ENCODE measurements around the gene VEZT. TPM values are rescaled to one million over a fixed set of nuclear protein-coding genes. Genes with fewer than 3 reads are reported as not detected.
"Not testable (repeated sequence)": the region's sequence is repeated elsewhere in the genome, so short reads cannot be mapped to it uniquely, and the experiment has no call there.

Gene VEZT
- total RNA-seq, 3 donors from 2014 or later: 41.7 to 43.4 (median 41.8) TPM

- DNase-seq: no peak
- Mint-ChIP-seq H3K4me3 (no peak overlapping the region), H3K27me3 (ENCODE audit: low read depth) (no peaks in the 10 kb centered on the region), H3K36me3 (ENCODE audit: insufficient read depth) (peaks cover 43% of the 10 kb centered on the region), H3K4me1 (ENCODE audit: low read depth) (no peaks in the 10 kb centered on the region), H3K9me3 (no peaks in the 10 kb centered on the region)
- ATAC-seq: no peak
These were observed 62.2 kb downstream of the VEZT start for GRCh38 chr12:95279856-95280255.

- no peak overlapping the region for H3K4me3 Mint-ChIP-seq
- H3K4me1 Mint-ChIP-seq (ENCODE audit: low read depth): no peaks in the 10 kb centered on the region
- H3K36me3 Mint-ChIP-seq (ENCODE audit: insufficient read depth): peaks cover 43% of the 10 kb centered on the region
- H3K9me3 Mint-ChIP-seq: no peaks in the 10 kb centered on the region
- H3K27me3 Mint-ChIP-seq (ENCODE audit: low read depth): no peaks in the 10 kb centered on the region
- ATAC-seq (no peak), DNase-seq (no peak)
These were observed 64.7 kb downstream of the VEZT start for GRCh38 chr12:95282266-95282665.

- no peaks in the 10 kb centered on the region for H3K9me3 Mint-ChIP-seq
- H3K4me1 Mint-ChIP-seq (ENCODE audit: low read depth): no peaks in the 10 kb centered on the region
- ATAC-seq (no peak), DNase-seq (no peak)
- peaks cover 44% of the 10 kb centered on the region for H3K36me3 Mint-ChIP-seq (ENCODE audit: insufficient read depth)
- no peaks in the 10 kb centered on the region for H3K27me3 Mint-ChIP-seq (ENCODE audit: low read depth)
- H3K4me3 Mint-ChIP-seq: no peak overlapping the region
These were observed 65.8 kb downstream of the VEZT start for GRCh38 chr12:95283371-95283770.

DNA sequence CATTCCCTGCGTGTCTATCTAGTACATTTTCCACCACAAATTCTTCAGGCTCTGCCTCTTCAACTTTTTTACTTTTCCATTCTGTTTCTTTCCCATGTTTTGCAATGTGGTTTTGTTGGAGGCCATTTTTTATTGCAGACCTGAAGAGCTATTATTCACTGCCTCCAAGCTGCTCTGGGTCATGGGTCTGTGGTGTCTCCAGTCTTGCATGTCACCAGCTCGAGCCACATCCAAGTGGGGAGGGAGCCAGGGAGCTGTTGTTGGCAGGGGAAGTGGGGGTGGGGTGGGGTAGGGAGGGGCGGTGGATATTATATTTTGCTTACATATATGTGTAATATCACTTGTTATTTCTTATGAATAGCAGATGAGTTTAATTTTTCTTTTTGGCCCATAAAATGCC, 69.1 kb downstream of the VEZT start:
- ATAC-seq: no peak
- no peak for DNase-seq
- Mint-ChIP-seq H3K4me1 (ENCODE audit: low read depth) (no peaks in the 10 kb centered on the region), H3K4me3 (no peak overlapping the region), H3K36me3 (ENCODE audit: insufficient read depth) (peaks cover 40% of the 10 kb centered on the region), H3K9me3 (no peaks in the 10 kb centered on the region), H3K27me3 (ENCODE audit: low read depth) (no peaks in the 10 kb centered on the region)

GRCh38 chr12:95291501-95291900, 73.9 kb downstream of the VEZT start:
- H3K27me3 Mint-ChIP-seq (ENCODE audit: low read depth): no peaks in the 10 kb centered on the region
- H3K36me3 Mint-ChIP-seq (ENCODE audit: insufficient read depth): peaks cover 25% of the 10 kb centered on the region
- no peak for ATAC-seq
- DNase-seq: no peak
- no peak overlapping the region for H3K4me3 Mint-ChIP-seq
- no peaks in the 10 kb centered on the region for H3K4me1 Mint-ChIP-seq (ENCODE audit: low read depth)
- no peaks in the 10 kb centered on the region for H3K9me3 Mint-ChIP-seq

- H3K4me3 Mint-ChIP-seq: no peak overlapping the region
- no peaks in the 10 kb centered on the region for H3K27me3 Mint-ChIP-seq (ENCODE audit: low read depth)
- ATAC-seq (no peak), DNase-seq (no peak)
- H3K9me3 Mint-ChIP-seq: no peaks in the 10 kb centered on the region
- H3K4me1 Mint-ChIP-seq (ENCODE audit: low read depth): no peaks in the 10 kb centered on the region
- peaks cover 25% of the 10 kb centered on the region for H3K36me3 Mint-ChIP-seq (ENCODE audit: insufficient read depth)
These were observed 81.3 kb downstream of the VEZT start for GRCh38 chr12:95298916-95299315.

DNA sequence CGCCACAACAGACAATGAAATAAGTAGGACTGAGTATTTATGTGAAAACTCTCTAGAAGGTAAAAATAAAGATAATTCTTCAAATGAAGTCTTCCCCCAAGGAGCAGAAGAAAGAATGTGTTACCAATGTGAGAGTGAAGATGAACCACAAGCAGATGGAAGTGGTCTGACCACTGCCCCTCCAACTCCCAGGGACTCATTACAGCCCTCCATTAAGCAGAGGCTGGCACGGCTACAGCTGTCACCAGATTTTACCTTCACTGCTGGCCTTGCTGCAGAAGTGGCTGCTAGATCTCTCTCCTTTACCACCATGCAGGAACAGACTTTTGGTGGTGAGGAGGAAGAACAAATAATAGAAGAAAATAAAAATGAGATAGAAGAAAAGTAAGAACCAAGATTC, 82.7 kb downstream of the VEZT start:
- no peak for DNase-seq
- H3K4me3 Mint-ChIP-seq: no peak overlapping the region
- ATAC-seq: no peak

DNA sequence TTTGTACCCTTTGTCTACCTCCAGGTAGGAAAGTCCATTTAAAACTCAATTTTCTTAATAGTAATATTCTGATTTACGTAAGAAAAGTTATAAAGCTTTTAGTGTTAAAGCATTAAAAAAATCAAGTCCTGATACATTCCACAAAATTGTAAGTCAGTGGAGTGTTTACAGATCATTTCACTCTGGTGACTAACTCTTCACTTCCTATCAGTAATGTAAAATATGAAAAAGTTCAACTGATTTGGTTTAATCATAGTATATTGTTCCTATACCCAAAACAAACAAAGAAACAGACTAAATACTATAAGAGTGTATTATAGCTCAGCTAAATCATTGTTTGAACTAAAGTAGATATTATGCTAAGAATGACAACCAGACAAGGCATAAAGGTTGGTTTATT, 85.9 kb downstream of the VEZT start:
- no peak for DNase-seq
- ATAC-seq: no peak
- H3K4me1 Mint-ChIP-seq (ENCODE audit: low read depth): no peaks in the 10 kb centered on the region
- H3K9me3 Mint-ChIP-seq: no peaks in the 10 kb centered on the region
- H3K27me3 Mint-ChIP-seq (ENCODE audit: low read depth): no peaks in the 10 kb centered on the region
- H3K4me3 Mint-ChIP-seq: no peak overlapping the region
- H3K36me3 Mint-ChIP-seq (ENCODE audit: insufficient read depth): peaks cover 18% of the 10 kb centered on the region

More for the DNA sequence above, 82.7 kb downstream of the VEZT start:
- no peaks in the 10 kb centered on the region for H3K4me1 Mint-ChIP-seq (ENCODE audit: low read depth)
- H3K27me3 Mint-ChIP-seq (ENCODE audit: low read depth): no peaks in the 10 kb centered on the region
- H3K36me3 Mint-ChIP-seq (ENCODE audit: insufficient read depth): peaks cover 27% of the 10 kb centered on the region
- no peaks in the 10 kb centered on the region for H3K9me3 Mint-ChIP-seq

DNA sequence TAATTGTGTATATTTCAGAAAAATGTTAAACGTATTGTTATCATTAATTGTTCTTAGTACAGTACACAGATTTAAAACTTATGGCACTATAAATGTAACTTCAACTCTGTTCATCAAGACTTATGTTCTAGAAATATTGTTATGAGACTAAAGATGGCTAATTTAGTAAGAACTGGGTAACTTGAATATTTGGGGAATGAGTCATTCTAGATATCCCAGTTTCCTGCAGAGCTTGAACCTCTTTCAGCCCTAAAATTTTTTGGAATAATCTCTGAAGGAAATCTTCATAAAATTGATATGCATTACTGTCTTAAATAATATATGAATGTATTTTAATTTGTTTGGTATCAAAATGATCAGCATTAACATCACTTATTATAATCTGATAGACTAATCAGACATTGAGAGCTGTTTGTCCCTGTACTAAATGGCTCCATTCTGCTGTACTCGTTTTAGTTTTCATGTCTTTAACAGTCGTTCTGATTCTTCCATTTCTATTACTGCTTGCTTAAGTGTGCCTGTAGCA, 87.1 kb downstream of the VEZT start:
- Mint-ChIP-seq H3K4me3 (no peak overlapping the region), H3K36me3 (ENCODE audit: insufficient read depth) (peaks cover 24% of the 10 kb centered on the region), H3K27me3 (ENCODE audit: low read depth) (no peaks in the 10 kb centered on the region), H3K4me1 (ENCODE audit: low read depth) (no peaks in the 10 kb centered on the region), H3K9me3 (no peaks in the 10 kb centered on the region)
- no peak for DNase-seq
- ATAC-seq: no peak

- DNase-seq (no peak), ATAC-seq (no peak)
- Mint-ChIP-seq H3K4me3 (no peak overlapping the region), H3K36me3 (ENCODE audit: insufficient read depth) (peaks cover 9% of the 10 kb centered on the region), H3K4me1 (ENCODE audit: low read depth) (no peaks in the 10 kb centered on the region), H3K27me3 (ENCODE audit: low read depth) (no peaks in the 10 kb centered on the region), H3K9me3 (no peaks in the 10 kb centered on the region)
These were observed 95.0 kb downstream of the VEZT start for GRCh38 chr12:95312656-95313055.

DNA sequence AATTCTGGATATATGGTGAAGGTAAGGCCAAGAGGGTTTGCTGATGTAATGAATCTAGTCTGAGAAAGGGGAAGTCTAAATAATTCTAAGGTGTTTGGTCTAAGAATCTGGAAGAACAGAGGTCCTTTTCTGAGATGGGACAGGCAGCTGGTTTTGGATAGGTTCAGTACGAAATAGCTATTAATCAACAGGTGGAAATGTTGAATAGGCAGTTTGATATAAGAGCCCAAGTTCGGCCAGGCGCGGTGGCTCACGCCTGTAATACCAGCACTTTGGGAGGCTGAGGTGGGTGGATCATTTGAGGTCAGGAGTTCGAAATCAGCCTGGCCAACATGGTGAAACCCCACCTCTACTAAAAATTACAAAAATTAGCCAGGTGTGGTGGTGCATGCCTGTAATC, 97.1 kb downstream of the VEZT start:
- not testable (repeated sequence) for ATAC-seq; H3K9me3 Mint-ChIP-seq; H3K4me3 Mint-ChIP-seq; H3K4me1 Mint-ChIP-seq (ENCODE audit: low read depth); DNase-seq; H3K27me3 Mint-ChIP-seq (ENCODE audit: low read depth); H3K36me3 Mint-ChIP-seq (ENCODE audit: insufficient read depth)

GRCh38 chr12:95316798-95317197, 99.2 kb downstream of the VEZT start:
- no peaks in the 10 kb centered on the region for H3K36me3 Mint-ChIP-seq (ENCODE audit: insufficient read depth)
- DNase-seq: no peak
- H3K4me1 Mint-ChIP-seq (ENCODE audit: low read depth): no peaks in the 10 kb centered on the region
- no peak overlapping the region for H3K4me3 Mint-ChIP-seq
- no peak for ATAC-seq
- peaks cover 2% of the 10 kb centered on the region for H3K27me3 Mint-ChIP-seq (ENCODE audit: low read depth)
- no peaks in the 10 kb centered on the region for H3K9me3 Mint-ChIP-seq

DNA sequence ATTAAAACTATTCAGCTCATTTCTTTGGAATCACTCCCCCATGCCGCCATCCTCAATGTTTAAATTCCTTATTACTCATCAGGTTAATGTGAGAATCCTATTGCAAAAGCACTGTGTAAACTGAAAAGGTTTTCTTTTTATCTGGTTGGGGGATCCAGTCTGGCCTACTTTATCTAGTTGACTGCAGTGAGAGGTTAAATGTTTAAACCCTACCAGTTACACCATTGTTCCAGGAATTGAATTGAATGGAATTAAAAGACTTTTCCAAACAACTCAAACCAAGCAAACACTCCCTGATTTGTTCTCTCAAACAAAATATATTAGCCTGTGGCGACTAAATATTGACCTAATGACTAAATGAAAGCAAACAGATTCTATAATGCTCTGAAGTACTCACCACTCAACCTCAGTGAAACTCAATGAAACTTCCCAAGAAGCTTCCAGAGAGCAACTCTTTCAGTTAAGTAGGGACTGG, 100.5 kb downstream of the VEZT start:
- no peak for ATAC-seq
- Mint-ChIP-seq H3K27me3 (ENCODE audit: low read depth) (peaks cover 2% of the 10 kb centered on the region), H3K4me3 (no peak overlapping the region), H3K9me3 (no peaks in the 10 kb centered on the region), H3K36me3 (ENCODE audit: insufficient read depth) (no peaks in the 10 kb centered on the region), H3K4me1 (ENCODE audit: low read depth) (no peaks in the 10 kb centered on the region)
- no peak for DNase-seq

DNA sequence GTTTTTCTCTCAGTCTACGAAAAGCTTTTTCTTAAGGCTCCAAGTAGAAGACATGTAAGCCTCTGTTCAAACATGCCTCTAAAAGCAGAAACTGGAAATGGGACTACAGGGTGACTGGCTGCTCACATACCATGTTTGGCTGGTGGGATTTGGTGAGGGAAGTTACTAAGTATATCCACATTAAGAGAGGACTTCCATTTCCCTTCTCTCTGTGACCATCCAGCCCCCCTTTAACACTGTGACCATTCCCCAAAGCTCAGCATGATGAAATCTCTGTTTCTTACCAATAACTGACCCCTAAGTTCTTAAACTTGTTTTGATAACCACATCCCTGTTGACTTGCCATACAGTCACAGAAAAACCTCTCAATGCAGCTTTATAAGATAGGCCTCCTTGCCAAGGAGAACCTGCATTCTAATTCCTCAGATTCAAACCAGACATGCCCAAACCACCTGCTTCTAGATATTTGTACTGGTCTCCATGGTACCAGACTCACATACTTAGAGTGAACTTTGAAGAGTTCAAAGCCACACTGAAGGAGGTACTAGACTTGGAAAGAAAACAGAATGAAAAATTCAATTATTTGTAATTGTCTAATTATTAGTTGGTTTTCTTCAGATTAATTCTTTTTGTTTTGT, 102.2 kb downstream of the VEZT start:
- Mint-ChIP-seq H3K36me3 (ENCODE audit: insufficient read depth) (no peaks in the 10 kb centered on the region), H3K9me3 (no peaks in the 10 kb centered on the region), H3K27me3 (ENCODE audit: low read depth) (peaks cover 2% of the 10 kb centered on the region), H3K4me1 (ENCODE audit: low read depth) (no peaks in the 10 kb centered on the region), H3K4me3 (no peak overlapping the region)
- ATAC-seq: no peak
- DNase-seq: no peak

GRCh38 chr12:95321516-95322246, 104.1 kb downstream of the VEZT start:
- H3K4me1 Mint-ChIP-seq (ENCODE audit: low read depth): no peaks in the 10 kb centered on the region
- ATAC-seq (no peak), DNase-seq (no peak)
- H3K4me3 Mint-ChIP-seq: no peak overlapping the region
- no peaks in the 10 kb centered on the region for H3K9me3 Mint-ChIP-seq
- H3K27me3 Mint-ChIP-seq (ENCODE audit: low read depth): peaks cover 2% of the 10 kb centered on the region
- H3K36me3 Mint-ChIP-seq (ENCODE audit: insufficient read depth): no peaks in the 10 kb centered on the region

All from activated T-cell treated with anti-CD3 and anti-CD28 coated beads, Interleukin-2, amount 50 U/mL, for 4 hours (primary cell).